NCI-H524 (cell line): ENCODE results near the gene MAGEE1.

Experiments used
- DNase-seq, 2 experiments: peaks; one replicate each; lab custom pipeline; 2025; lab: John Stamatoyannopoulos, UW

MAGEE1 gene

GRCh38 chrX:76427560-76428242 lies at the start of gene MAGEE1:
MAGEE1 (plus strand) TSS chrX:76427710; CDS start chrX:76427931, 221 bp downstream.
- peak; percentile 37 to 61 for DNase-seq

GRCh38 chrX:76398970-76399369 lies 28.5 kb upstream of the MAGEE1 start:
- DNase-seq = no peak

- DNase-seq = no peak
These were observed 19.7 kb upstream of the MAGEE1 start for GRCh38 chrX:76407795-76408194.

- DNase-seq = no peak
These were observed 7.3 kb upstream of the MAGEE1 start for GRCh38 chrX:76420237-76420636.

- DNase-seq = no peak
These were observed 977 bp downstream of the MAGEE1 start for GRCh38 chrX:76428243-76429130.

GRCh38 chrX:76433219-76433618 lies 5.7 kb downstream of the MAGEE1 start:
- peak; percentile 46 to 84 for DNase-seq

GRCh38 chrX:76434103-76434741 lies 6.7 kb downstream of the MAGEE1 start:
- no peak for DNase-seq

GRCh38 chrX:76439188-76439587 lies 11.7 kb downstream of the MAGEE1 start:
- DNase-seq = no peak

GRCh38 chrX:76453737-76454406 lies 26.4 kb downstream of the MAGEE1 start:
- DNase-seq = no peak

GRCh38 chrX:76454456-76454927 lies 27.0 kb downstream of the MAGEE1 start:
- peak in 1 of 2 experiments; percentile 39 for DNase-seq

- DNase-seq = no peak
These were observed 49.8 kb downstream of the MAGEE1 start for GRCh38 chrX:76477353-76477752.
